DOHH2 (cell line): Measurements from ENCODE around the gene EPHB1.

ENCODE experiments used
- CTCF ChIP-seq: fragments of 200-600 bp; sonication (generic); IDR thresholded peaks from one replicate; pipeline ENCODE4 v1.5.1; 2014; ENCODE audit warnings: antibody characterized with exemption, mild to moderate bottlenecking, low read depth, low read length; ENCODE audit not compliant: poor library complexity, severe bottlenecking
- EZH2phosphoT487 ChIP-seq: fragments of 200-600 bp; sonication (generic); IDR thresholded peaks from 2 replicates; pipeline ENCODE4 v1.6.1; 2017; ENCODE audit warnings: borderline replicate concordance, mild to moderate bottlenecking, antibody characterized with exemption, low read length, moderate library complexity, mixed read lengths

DNA sequence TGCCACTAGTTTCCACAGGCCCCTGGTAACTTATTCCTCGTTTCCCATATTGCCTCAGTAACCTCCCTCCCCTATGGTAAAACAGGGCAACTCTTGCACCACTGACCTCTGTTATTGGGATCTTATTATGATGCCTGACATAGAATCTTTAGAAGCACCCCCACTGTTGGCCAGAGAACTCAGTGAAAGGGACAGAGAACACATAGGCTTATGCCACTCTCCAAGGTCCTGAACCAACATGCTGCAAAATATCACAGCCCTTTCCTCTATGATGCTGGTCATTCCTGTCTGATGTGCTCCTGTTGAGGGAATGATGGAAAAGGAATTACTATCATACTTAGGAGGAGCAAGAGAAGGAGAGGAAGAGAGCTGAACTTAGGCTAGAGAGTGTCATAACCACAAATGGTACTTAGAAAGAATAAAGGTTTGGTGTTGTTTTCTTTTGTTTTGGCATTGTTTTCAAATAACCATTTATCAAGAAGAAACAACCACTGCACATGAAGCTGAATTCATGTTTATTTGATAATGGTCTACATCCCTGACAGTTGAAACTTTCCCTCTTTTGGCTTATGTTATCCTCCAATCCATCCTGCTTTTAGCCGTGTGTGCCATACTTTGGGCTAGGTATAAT is 330.2 kb downstream of the EPHB1 start:
- TF ChIP-seq CTCF, result no peak
- TF ChIP-seq EZH2phosphoT487, result no peak
